ENCODE results near the gene USF2. TPM values are rescaled to one million over a fixed set of nuclear protein-coding genes. Genes with fewer than 3 reads are reported as not detected.

USF2 gene, protein sequence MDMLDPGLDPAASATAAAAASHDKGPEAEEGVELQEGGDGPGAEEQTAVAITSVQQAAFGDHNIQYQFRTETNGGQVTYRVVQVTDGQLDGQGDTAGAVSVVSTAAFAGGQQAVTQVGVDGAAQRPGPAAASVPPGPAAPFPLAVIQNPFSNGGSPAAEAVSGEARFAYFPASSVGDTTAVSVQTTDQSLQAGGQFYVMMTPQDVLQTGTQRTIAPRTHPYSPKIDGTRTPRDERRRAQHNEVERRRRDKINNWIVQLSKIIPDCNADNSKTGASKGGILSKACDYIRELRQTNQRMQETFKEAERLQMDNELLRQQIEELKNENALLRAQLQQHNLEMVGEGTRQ
- total RNA-seq (2021; fragmentation: NEBNext Ultra II Directional; extraction: Animal tissue kit (Norgen Biotek cat#: 25700)) (109 and 113 TPM in 2 replicates), polyA plus RNA-seq (2011; rRNA removed) (74.1 and 119 TPM in 2 replicates), polyA minus RNA-seq (2011; rRNA and poly(A)+ RNA removed) (29.0 and 60.8 TPM in 2 replicates)
- 142 TPM for polyA plus RNA-seq (2011; cell fraction: cytosol; rRNA removed)
- 268 TPM for polyA plus RNA-seq (2011; cell fraction: nucleus; rRNA removed)
- polyA plus RNA-seq (2012, experiment 1 of 2): 112 to 133 TPM (median 125 TPM) in 4 replicates
- 90.5 TPM for polyA plus RNA-seq (2012, experiment 2 of 2)
- polyA plus RNA-seq (2013, experiment 1 of 2): 70.6 TPM
- polyA plus RNA-seq (2013, experiment 2 of 2): 72.7 TPM
- 79.1 TPM for polyA minus RNA-seq (2011; cell fraction: cytosol; rRNA and poly(A)+ RNA removed)
- polyA minus RNA-seq (2011; cell fraction: nucleus; rRNA and poly(A)+ RNA removed): 82.7 TPM
- long read RNA-seq, experiment 1, transcript USF2-201 (10 exons, 1,634 nt): minor isoform, 10 of 88 reads
- long read RNA-seq, experiment 1, transcript USF2-214 (3 exons, 848 nt): major isoform, 14 of 88 reads
- long read RNA-seq, experiment 1, transcript USF2-206 (2 exons, 2,742 nt): minor isoform, 12 of 88 reads
- long read RNA-seq, experiment 1, transcript USF2-202 (9 exons, 1,523 nt): minor isoform, 6 of 88 reads
- long read RNA-seq, experiment 1, partial matches to known transcripts: 41 of 88 reads
- long read RNA-seq, experiment 1, other reads (novel, unspliced or antisense): 2 of 88 reads
- long read RNA-seq, experiment 2: 0 reads

- Histone ChIP-seq H2BK5ac (ENCODE audit: low read depth, low read length) (peak within 1 kb of the TSS; percentile 75; the same call in 1 of the 2 replicates), H2AK5ac (ENCODE audit: low read depth, low read length) (no peak within 1 kb of the TSS), H2BK120ac (replicated peaks; ENCODE audit: low read depth, low read length) (no peak within 1 kb of the TSS), H3K9me3 (ENCODE audit: insufficient read depth in 2 of 2, low read depth in 1 of 2, low read length in 1 of 2) (no peaks in the 10 kb centered on the region), H3K4me3 (ENCODE audit: extremely low read depth in 1 of 4, insufficient read depth in 2 of 4, low read depth in 3 of 4, low read length in 4 of 4) (peak within 1 kb of the TSS; percentile 32 to 77 (median 59)), H4K5ac (ENCODE audit: insufficient read length, low read depth, low read length) (peak within 1 kb of the TSS; percentile 58), H4K8ac (ENCODE audit: extremely low read depth, insufficient read depth, low read length) (peak within 1 kb of the TSS; percentile 92), H3K4me2 (ENCODE audit: insufficient read depth in 1 of 2, low read depth in 2 of 2, low read length in 2 of 2) (peak within 1 kb of the TSS; percentile 75 to 83), H2BK15ac (ENCODE audit: low read length) (no peak within 1 kb of the TSS), H3K27ac (ENCODE audit: low read depth, low read length) (peak within 1 kb of the TSS; percentile 93), H3K27me3 (replicated peaks in 1 of 4; ENCODE audit: control insufficient read depth in 3 of 4, extremely low read depth in 1 of 4, insufficient read depth in 3 of 4, low read length in 3 of 4) (no peaks in the 10 kb centered on the region), H4K20me1 (replicated peaks in 1 of 2; ENCODE audit: control insufficient read depth in 1 of 2, insufficient read depth in 2 of 2, low read length in 2 of 2) (peaks cover 2 to 21% of the 10 kb centered on the region in 2 experiments), H3K14ac (ENCODE audit: insufficient read length) (no peak within 1 kb of the TSS), H3K4ac (replicated peaks; ENCODE audit: insufficient read length, low read depth, low read length) (no peak within 1 kb of the TSS), H4K91ac (replicated peaks; ENCODE audit: insufficient read length, low read length) (no peak within 1 kb of the TSS), H3K9ac (replicated peaks in 1 of 4; ENCODE audit: extremely low read depth in 1 of 4, low read depth in 3 of 4, low read length in 3 of 4) (peak within 1 kb of the TSS; percentile 56 to 93 (median 87); a peak in 6 of 7 replicates), H2BK20ac (ENCODE audit: low read length) (no peak within 1 kb of the TSS), H3K23ac (ENCODE audit: insufficient read length) (no peak within 1 kb of the TSS), H3K18ac (ENCODE audit: extremely low read depth, low read length) (no peak within 1 kb of the TSS; the same call in none of the 2 replicates), H3K79me1 (ENCODE audit: low read depth, low read length) (peaks cover 6% of the 10 kb centered on the region; the same call in 1 of the 2 replicates), H3K23me2 (ENCODE audit: low read depth, low read length) (no peaks in the 10 kb centered on the region; the same call in 1 of the 2 replicates), H3K79me2 (ENCODE audit: control insufficient read depth in 1 of 2, insufficient read depth in 2 of 2, low read length in 2 of 2) (0 out of 4 replicates have a peak, but pooled peaks cover 0 to 5% of the 10 kb centered on the region in 2 experiments), H3K4me1 (replicated peaks in 1 of 4; ENCODE audit: control insufficient read depth in 3 of 4, insufficient read depth in 4 of 4, low read length in 3 of 4) (peaks cover 0 to 14% (median 8%) of the 10 kb centered on the region in 4 experiments; a peak in 5 of 7 replicates), H2AFZ (ENCODE audit: low read length) (no peak within 1 kb of the TSS), H2BK12ac (ENCODE audit: low read depth, low read length) (no peak within 1 kb of the TSS), H3K36me3 (ENCODE audit: control insufficient read depth in 2 of 4, insufficient read depth in 4 of 4, low read length in 3 of 4) (peaks cover 15 to 36% (median 28%) of the 10 kb centered on the region in 4 experiments; a peak in 7 of 8 replicates), H3K56ac (replicated peaks; ENCODE audit: insufficient read length, low read depth, low read length) (no peak within 1 kb of the TSS)
- no peak for FAIRE-seq
- ChIA-PET POLR2A (ENCODE audit: partially characterized antibody) (interaction anchor here (0.6 to 10.5 kb wide), 9 partner anchors 12 to 145 kb away, joined by 3 to 146 read pairs (median 4); partner anchors contain the start of genes FXYD5, HAMP and LSR), CTCF (ENCODE audit: partially characterized antibody) (interaction anchor here (1.0 to 2.2 kb wide), 8 partner anchors 9 to 238 kb away, joined by 3 to 14 read pairs (median 4); no protein-coding TSS in a partner anchor)
- WGBS, 2 experiments (ENCODE audit: extremely low coverage in 1 of 2, insufficient coverage in 1 of 2, insufficient read length in 1 of 2, insufficient replicate concordance in 2 of 2, low coverage in 1 of 2, low lambda C conversion rate in 2 of 2, missing lambda C conversion rate in 1 of 2): 0% methylated on average over 3 of the region's 126 CpGs; no CpG with 5 or more reads in 1 of the 2 experiments
- no peak for DNase-seq (ENCODE audit: low read depth in 1 of 2, low spot score in 2 of 2)
- TF ChIP-seq TAF1 (IDR thresholded peaks at IDR 0.05; ENCODE audit: low read depth, low read length) (peak; percentile 50), YY1 (IDR thresholded peaks at IDR 0.05; ENCODE audit: low read depth, low read length) (no peak)
- TF ChIP-seq, protein P1, sequence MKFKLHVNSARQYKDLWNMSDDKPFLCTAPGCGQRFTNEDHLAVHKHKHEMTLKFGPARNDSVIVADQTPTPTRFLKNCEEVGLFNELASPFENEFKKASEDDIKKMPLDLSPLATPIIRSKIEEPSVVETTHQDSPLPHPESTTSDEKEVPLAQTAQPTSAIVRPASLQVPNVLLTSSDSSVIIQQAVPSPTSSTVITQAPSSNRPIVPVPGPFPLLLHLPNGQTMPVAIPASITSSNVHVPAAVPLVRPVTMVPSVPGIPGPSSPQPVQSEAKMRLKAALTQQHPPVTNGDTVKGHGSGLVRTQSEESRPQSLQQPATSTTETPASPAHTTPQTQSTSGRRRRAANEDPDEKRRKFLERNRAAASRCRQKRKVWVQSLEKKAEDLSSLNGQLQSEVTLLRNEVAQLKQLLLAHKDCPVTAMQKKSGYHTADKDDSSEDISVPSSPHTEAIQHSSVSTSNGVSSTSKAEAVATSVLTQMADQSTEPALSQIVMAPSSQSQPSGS (IDR thresholded peaks at IDR 0.05; ENCODE audit: low read length): no peak
These were observed at the start of gene USF2 for GRCh38 chr19:35268536-35269437. TSS of gene USF2 (plus strand) at chr19:35268962. CDS start at chr19:35269102, 140 bp downstream.

All from H1 (cell line).